Adrenal gland (tissue), 12 donors: ENCODE data around the gene FAM170B. TPM values are rescaled to one million over a fixed set of nuclear protein-coding genes. Genes with fewer than 3 reads are reported as not detected.
A peak's percentile ranks its signal among the peaks of the same experiment; 100 is the strongest.

Experiments
- DNase-seq, 7 donors: peaks; one replicate each; pipeline ENCODE4 v3.0.0-alpha.2; 2019 to 2020
- H3K27ac ChIP-seq, 5 donors: fragments of 200-600 bp; sonication (generic) in 4 of 5; 1 replicate in 3 of 5; 2 replicates in 2 of 5; pipeline versions ENCODE4 v1.5.1 to v1.8.0; 2016 to 2020; ENCODE audit warnings: mild to moderate bottlenecking in 1 of 5
- H3K27me3 ChIP-seq: fragments of 200-600 bp; 2 replicates; pipeline ENCODE4 v1.8.0; 2021
- H3K36me3 ChIP-seq, 2 donors: fragments of 200-600 bp; replicated peaks in 1 of 2; 1 replicate in 1 of 2; 2 replicates in 1 of 2; pipeline versions ENCODE4 v1.5.1 to v1.8.0; 2018 to 2022
- H3K4me1 ChIP-seq, 2 donors: fragments of 200-600 bp; replicated peaks in 1 of 2; 1 replicate in 1 of 2; 2 replicates in 1 of 2; pipeline versions ENCODE4 v1.5.1 to v1.8.0; 2018 to 2021
- H3K4me3 ChIP-seq, 4 donors: fragments of 200-600 bp; sonication (generic) in 3 of 4; one replicate each; pipeline ENCODE4 v1.5.1; 2016 to 2018
- H3K9me3 ChIP-seq, 3 donors: fragments of 200-600 bp; sonication (generic) in 1 of 3; replicated peaks in 1 of 3; 1 replicate in 2 of 3; 2 replicates in 1 of 3; pipeline versions ENCODE4 v1.5.1 to v1.8.0; 2016 to 2021
- CTCF ChIP-seq, 6 experiments: fragments of 450-650 bp in 4 of 6; fragments of 200-600 bp in 2 of 6; sonication (generic) in 1 of 6; IDR thresholded peaks; 1 replicate in 5 of 6; 2 replicates in 1 of 6; pipeline versions ENCODE4 v1.5.1 to v1.8.0; 2016 to 2021; ENCODE audit warnings: antibody characterized with exemption in 6 of 6, mild to moderate bottlenecking in 2 of 6, moderate library complexity in 1 of 6
- POLR2A ChIP-seq, 2 donors: fragments of 450-650 bp; IDR thresholded peaks; one replicate each; pipeline ENCODE4 v1.6.1; 2017; ENCODE audit warnings: antibody characterized with exemption in 2 of 2, mild to moderate bottlenecking in 2 of 2, moderate library complexity in 1 of 2
- WGBS, 4 donors: extraction: QIAGEN DNeasy Blood & Tissue Kit in 2 of 4; methylation state at CpG; one replicate each; pipeline versions ENCODE4 v1.1.5 to v1.1.7; 2013 to 2017; 5-methylcytosine and 5-hydroxymethylcytosine counted together
- intact Hi-C, 2 donors: fragments of 100-400 bp; cut with DNase I; formaldehyde crosslinking; loops; one replicate each; pipeline versions ENCODE4 v1.14.1 to v1.15.0; 2022 to 2023
- polyA plus RNA-seq, 3 donors: library from polyadenylated mRNA; stranded (reverse); fragments of 200-250 nt in 2 of 3; fragments of 350-450 nt in 1 of 3; fragmentation: Illumina TruSeq in 1 of 3; extraction: RNeasy Lipid Tissue Mini Kit (QIAGEN cat#74804) in 1 of 3; gene quantifications; one replicate each; pipeline ENCODE4 v1.2.3, GENCODE V29; 2013 to 2014
- total RNA-seq, 9 donors: library from RNA; depleted of rRNA in 4 of 9; stranded (reverse); fragments of >200 nt in 4 of 9; fragments of 120-200 nt in 1 of 9; fragmentation: NEBNext Ultra II Directional in 1 of 9; extraction: Animal tissue kit (Norgen Biotek cat#: 25700) in 1 of 9; gene quantifications; one replicate each; pipeline versions ENCODE4 v1.1.0 to v1.2.4, GENCODE V29; 2013 to 2023
- donor health status: healthy with polysubstance abuse.
- donor health status: Bipolar disorder and iron deficiency.
- donor health status: DM: yes; HTN: yes; CAD: no.
- donor health status: DM: no; HTN: no; CAD: no.
- donor health status: DM: no; HTN: no; CAD: no.
- donor health status: DM: yes; HTN: yes; CAD: no.

FAM170B gene
- total and polyA plus RNA-seq, 12 donors: not detected

- DNase-seq: no peak
- Histone ChIP-seq H3K27ac (no peak overlapping the region), H3K4me1 (peaks cover 10 to 11% of the 10 kb centered on the region in 2 donors), H3K27me3 (no peaks in the 10 kb centered on the region), H3K9me3 (no peaks in the 10 kb centered on the region), H3K36me3 (no peaks in the 10 kb centered on the region), H3K4me3 (no peak overlapping the region)
- 91 to 97% (median 93%) methylated on average over 5 to 8 of the region's 8 CpGs for WGBS, 4 donors
- intact Hi-C loops: no loop called here
- TF ChIP-seq CTCF (IDR thresholded peaks at IDR 0.05): no peak
- no peak for TF ChIP-seq POLR2A (IDR thresholded peaks at IDR 0.05)
Observed at GRCh38 chr10:49175587-49176309, 41.9 kb upstream of the FAM170B start.

GRCh38 chr10:49174926-49175500 is 41.2 kb upstream of the FAM170B start:
- Histone ChIP-seq H3K4me1 (peaks cover 10 to 11% of the 10 kb centered on the region in 2 donors), H3K36me3 (no peaks in the 10 kb centered on the region), H3K4me3 (no peak overlapping the region), H3K27me3 (no peaks in the 10 kb centered on the region), H3K27ac (no peak overlapping the region), H3K9me3 (no peaks in the 10 kb centered on the region)
- TF ChIP-seq CTCF (IDR thresholded peaks at IDR 0.05) (no peak), POLR2A (IDR thresholded peaks at IDR 0.05) (no peak)
- intact Hi-C loops: no loop called here
- peak in 1 of 7 donors; percentile 23 for DNase-seq
- 86 to 91% (median 89%) methylated on average over 10 of the region's 10 CpGs for WGBS, 4 donors

- H3K4me1 ChIP-seq: peaks cover 10 to 11% of the 10 kb centered on the region in 2 donors
- H3K27me3 ChIP-seq: no peaks in the 10 kb centered on the region
- H3K36me3 ChIP-seq: no peaks in the 10 kb centered on the region
- no peak overlapping the region for H3K27ac ChIP-seq
- H3K9me3 ChIP-seq: no peaks in the 10 kb centered on the region
- DNase-seq: peak in 1 of 7 donors; percentile 21
- intact Hi-C loops: no loop called here
- TF ChIP-seq CTCF (IDR thresholded peaks at IDR 0.05): no peak
- no peak for TF ChIP-seq POLR2A (IDR thresholded peaks at IDR 0.05)
- 81 to 83% (median 82%) methylated on average over 14 to 15 of the region's 15 CpGs for WGBS, 4 donors
- H3K4me3 ChIP-seq: no peak overlapping the region
Observed at GRCh38 chr10:49174261-49174925, 40.6 kb upstream of the FAM170B start.

DNA sequence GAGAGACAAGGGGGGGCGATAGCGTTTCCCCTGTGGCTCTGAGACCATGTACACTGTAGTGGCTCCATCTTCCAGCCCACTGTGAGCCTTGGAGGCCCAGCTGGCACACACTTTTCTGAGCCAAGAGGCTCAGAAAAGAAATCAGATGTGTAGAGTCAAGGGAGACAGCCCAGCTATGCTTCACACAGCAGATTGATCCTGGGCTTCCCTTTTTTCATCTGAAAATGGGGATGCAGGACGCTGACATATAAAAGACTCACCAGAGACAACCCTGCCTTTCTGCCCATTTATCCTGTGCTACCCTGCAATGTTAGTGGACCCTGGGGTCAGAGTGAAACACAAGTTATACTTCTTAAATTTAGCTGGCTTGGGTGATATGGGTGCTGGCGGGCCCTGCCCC is 40.0 kb upstream of the FAM170B start:
- Histone ChIP-seq H3K9me3 (no peaks in the 10 kb centered on the region), H3K4me3 (no peak overlapping the region), H3K27ac (no peak overlapping the region), H3K27me3 (no peaks in the 10 kb centered on the region), H3K4me1 (peaks cover 10 to 11% of the 10 kb centered on the region in 2 donors), H3K36me3 (no peaks in the 10 kb centered on the region)
- intact Hi-C loops: no loop called here
- WGBS, 4 donors: 73 to 89% (median 82%) methylated on average over 4 of the region's 4 CpGs
- peak in 1 of 7 donors; percentile 36 for DNase-seq
- no peak for TF ChIP-seq CTCF (IDR thresholded peaks at IDR 0.05)
- TF ChIP-seq POLR2A (IDR thresholded peaks at IDR 0.05): no peak
